SKM-1 treated with dmso at 0.1 percent for 144 hours (cell line): ENCODE data around the gene ALB.
"Not testable (repeated sequence)": the region's sequence is repeated elsewhere in the genome, so short reads cannot be mapped to it uniquely, and the experiment has no call there.

ENCODE experiments used
- DNase-seq: peaks from one replicate; lab custom pipeline; 2025; ENCODE audit not compliant: unreplicated experiment; lab: John Stamatoyannopoulos, UW

Gene ALB

GRCh38 chr4:73404042-73404441, at the start of gene ALB:
TSS of gene ALB (plus strand) at chr4:73404287. CDS start at chr4:73404328, 41 bp downstream.
- DNase-seq = no peak

GRCh38 chr4:73357174-73357573, 46.9 kb upstream of the ALB start:
- not testable (repeated sequence) for DNase-seq

GRCh38 chr4:73369506-73370199, 34.4 kb upstream of the ALB start:
- DNase-seq = not testable (repeated sequence)

- no peak for DNase-seq
These were observed 28.8 kb upstream of the ALB start for GRCh38 chr4:73375328-73375741.

GRCh38 chr4:73376251-73376650, 27.8 kb upstream of the ALB start:
- no peak for DNase-seq

GRCh38 chr4:73376976-73377375, 27.1 kb upstream of the ALB start:
- peak; percentile 11 for DNase-seq

GRCh38 chr4:73378887-73379286, 25.2 kb upstream of the ALB start:
- DNase-seq = no peak

- DNase-seq = no peak
These were observed 24.1 kb upstream of the ALB start for GRCh38 chr4:73379946-73380345.

- DNase-seq = no peak
These were observed 22.9 kb upstream of the ALB start for GRCh38 chr4:73381214-73381613.

- DNase-seq = no peak
These were observed 20.6 kb upstream of the ALB start for GRCh38 chr4:73383452-73383851.

GRCh38 chr4:73387552-73387951, 16.5 kb upstream of the ALB start:
- no peak for DNase-seq

- DNase-seq = no peak
These were observed 15.2 kb upstream of the ALB start for GRCh38 chr4:73388887-73389286.

GRCh38 chr4:73389663-73390062, 14.4 kb upstream of the ALB start:
- DNase-seq = not testable (repeated sequence)

GRCh38 chr4:73391774-73392173, 12.3 kb upstream of the ALB start:
- DNase-seq = no peak

GRCh38 chr4:73392936-73393335, 11.2 kb upstream of the ALB start:
- DNase-seq = no peak

GRCh38 chr4:73396304-73396703, 7.8 kb upstream of the ALB start:
- DNase-seq = no peak

- no peak for DNase-seq
These were observed 6.8 kb upstream of the ALB start for GRCh38 chr4:73396993-73397972.

GRCh38 chr4:73401412-73401811, 2.7 kb upstream of the ALB start:
- no peak for DNase-seq

- DNase-seq = no peak
These were observed 370 bp downstream of the ALB start for GRCh38 chr4:73404457-73404856.

- no peak for DNase-seq
These were observed 1.1 kb downstream of the ALB start for GRCh38 chr4:73405138-73405537.

GRCh38 chr4:73406548-73406875, 2.4 kb downstream of the ALB start:
- no peak for DNase-seq

- DNase-seq = no peak
These were observed 3.2 kb downstream of the ALB start for GRCh38 chr4:73407227-73407673.
